ENCODE data around the gene A4GALT.

Gene A4GALT

GRCh38 chr22:42646569-42647525 is 73.8 kb downstream of the A4GALT start:
- no peak for DNase-seq

GRCh38 chr22:42645938-42646568 is 74.6 kb downstream of the A4GALT start:
- DNase-seq, result no peak

- no peak for DNase-seq
Observed at GRCh38 chr22:42645341-42645937, 75.2 kb downstream of the A4GALT start.

GRCh38 chr22:42644422-42645340 is 76.0 kb downstream of the A4GALT start:
- DNase-seq, result no peak

- DNase-seq, result no peak
Observed at GRCh38 chr22:42643634-42644421, 76.8 kb downstream of the A4GALT start.

- no peak for DNase-seq
Observed at GRCh38 chr22:42642806-42643633, 77.7 kb downstream of the A4GALT start.

Data from activated gamma-delta T cell (primary cell).